ENCODE results near the gene CARD10. TPM values are rescaled to one million over a fixed set of nuclear protein-coding genes. Genes with fewer than 3 reads are reported as not detected.

CARD10 gene
- total RNA-seq, 2 donors from 2014 or later = 20.3 to 24.4 TPM

GRCh38 chr22:37461961-37462360 lies 57.3 kb downstream of the CARD10 start:
- peaks cover 25% of the 10 kb centered on the region for H3K27me3 ChIP-seq (ENCODE audit: control insufficient read depth, insufficient read depth, low read length, poor library complexity, severe bottlenecking)
- TF ChIP-seq CTCF (conservative IDR thresholded peaks at IDR 0.05) = no peak
- no peak overlapping the region for H3K9ac ChIP-seq (ENCODE audit: extremely low read depth, low read length, poor library complexity, severe bottlenecking)
- 48 to 66% methylated on average over 5 to 6 of the region's 6 CpGs for WGBS, 2 experiments (ENCODE audit: insufficient coverage in 1 of 2, insufficient read length in 1 of 2)
- no peaks in the 10 kb centered on the region for H3K4me1 ChIP-seq (ENCODE audit: control insufficient read depth, insufficient read depth, low read length)
- Mint-ChIP-seq H3K9me3 (no peaks in the 10 kb centered on the region), H3K27me3 (ENCODE audit: insufficient read depth) (peaks cover 3% of the 10 kb centered on the region), H3K27ac (no peak overlapping the region), H3K4me1 (no peaks in the 10 kb centered on the region), H3K4me3 (no peak overlapping the region), H3K36me3 (ENCODE audit: low read depth) (no peaks in the 10 kb centered on the region)
- no peaks in the 10 kb centered on the region for H3K9me3 ChIP-seq (ENCODE audit: control insufficient read depth, low read length)
- H3K4me3 ChIP-seq (ENCODE audit: low read length) = no peak overlapping the region
- no peaks in the 10 kb centered on the region for H3K36me3 ChIP-seq (ENCODE audit: control insufficient read depth, insufficient read depth, low read length)
- DNase-seq = no peak
- no peak overlapping the region for H3K27ac ChIP-seq (ENCODE audit: low read depth, low read length)

GRCh38 chr22:37460684-37461083 lies 58.5 kb downstream of the CARD10 start:
- H3K9me3 ChIP-seq (ENCODE audit: control insufficient read depth, low read length) = no peaks in the 10 kb centered on the region
- no peak overlapping the region for H3K27ac Mint-ChIP-seq
- no peaks in the 10 kb centered on the region for H3K36me3 Mint-ChIP-seq (ENCODE audit: low read depth)
- no peak for TF ChIP-seq CTCF (conservative IDR thresholded peaks at IDR 0.05)
- WGBS, 2 experiments (ENCODE audit: insufficient coverage in 1 of 2, insufficient read length in 1 of 2) = 94 to 100% methylated on average over 1 to 3 of the region's 3 CpGs
- no peaks in the 10 kb centered on the region for H3K9me3 Mint-ChIP-seq
- H3K4me1 ChIP-seq (ENCODE audit: control insufficient read depth, insufficient read depth, low read length) = peaks cover 7% of the 10 kb centered on the region
- H3K27ac ChIP-seq (ENCODE audit: low read depth, low read length) = no peak overlapping the region
- no peaks in the 10 kb centered on the region for H3K36me3 ChIP-seq (ENCODE audit: control insufficient read depth, insufficient read depth, low read length)
- H3K27me3 ChIP-seq (ENCODE audit: control insufficient read depth, insufficient read depth, low read length, poor library complexity, severe bottlenecking) = peaks cover 25% of the 10 kb centered on the region
- H3K9ac ChIP-seq (ENCODE audit: extremely low read depth, low read length, poor library complexity, severe bottlenecking) = no peak overlapping the region
- H3K27me3 Mint-ChIP-seq (ENCODE audit: insufficient read depth) = peaks cover 3% of the 10 kb centered on the region
- DNase-seq = no peak
- peaks cover 2% of the 10 kb centered on the region for H3K4me1 Mint-ChIP-seq
- no peak overlapping the region for H3K4me3 Mint-ChIP-seq
- no peak overlapping the region for H3K4me3 ChIP-seq (ENCODE audit: low read length)

- 83 to 97% methylated on average over 4 to 8 of the region's 9 CpGs for WGBS, 2 experiments (ENCODE audit: insufficient coverage in 1 of 2, insufficient read length in 1 of 2)
These were observed 60.0 kb downstream of the CARD10 start for GRCh38 chr22:37459206-37459605.

More at GRCh38 chr22:37459206-37459605, 60.0 kb downstream of the CARD10 start:
- no peaks in the 10 kb centered on the region for H3K9me3 Mint-ChIP-seq
- H3K4me3 ChIP-seq (ENCODE audit: low read length) = no peak overlapping the region
- H3K4me1 Mint-ChIP-seq = peaks cover 2% of the 10 kb centered on the region
- H3K4me3 Mint-ChIP-seq = no peak overlapping the region
- H3K36me3 ChIP-seq (ENCODE audit: control insufficient read depth, insufficient read depth, low read length) = no peaks in the 10 kb centered on the region
- DNase-seq = no peak
- peaks cover 3% of the 10 kb centered on the region for H3K27me3 Mint-ChIP-seq (ENCODE audit: insufficient read depth)
- H3K27ac Mint-ChIP-seq = no peak overlapping the region
- peaks cover 25% of the 10 kb centered on the region for H3K27me3 ChIP-seq (ENCODE audit: control insufficient read depth, insufficient read depth, low read length, poor library complexity, severe bottlenecking)
- no peaks in the 10 kb centered on the region for H3K36me3 Mint-ChIP-seq (ENCODE audit: low read depth)
- H3K27ac ChIP-seq (ENCODE audit: low read depth, low read length) = no peak overlapping the region
- no peak for TF ChIP-seq CTCF (conservative IDR thresholded peaks at IDR 0.05)
- H3K4me1 ChIP-seq (ENCODE audit: control insufficient read depth, insufficient read depth, low read length) = peaks cover 10% of the 10 kb centered on the region
- H3K9me3 ChIP-seq (ENCODE audit: control insufficient read depth, low read length) = no peaks in the 10 kb centered on the region
- no peak overlapping the region for H3K9ac ChIP-seq (ENCODE audit: extremely low read depth, low read length, poor library complexity, severe bottlenecking)
